HEK293 (cell line): ENCODE data around the gene CACNA2D3.

ENCODE experiments used
- CTCF ChIA-PET: fragments of 350-600 bp; formaldehyde crosslinking; extraction: SDS; loops from one replicate; lab custom pipeline; 2021; ENCODE audit warnings: antibody characterized with exemption; lab: Yijun Ruan, JAX
- POLR2A ChIA-PET: fragments of 300-600 bp; formaldehyde crosslinking; extraction: SDS; loops from one replicate; lab custom pipeline; 2020; ENCODE audit warnings: antibody characterized with exemption, inconsistent platforms; lab: Yijun Ruan, JAX
- H3K27ac ChIP-seq: fragments of 200-500 bp; sonication (Bioruptor generic); 2 replicates; pipeline ENCODE4 v1.5.1; 2014; ENCODE audit warnings: low read depth, low read length, control low read depth, inconsistent platforms; ENCODE audit errors: extremely low read depth
- H3K36me3 ChIP-seq, 2 experiments: fragments of 200-500 bp in 1 of 2; sonication (Bioruptor generic) in 1 of 2; 1 replicate in 1 of 2; 2 replicates in 1 of 2; pipeline ENCODE4 v1.5.1; 2014 to 2017; ENCODE audit warnings: inconsistent platforms in 2 of 2, low read length in 2 of 2; ENCODE audit not compliant: control insufficient read depth in 2 of 2, insufficient read depth in 1 of 2
- H3K4me1 ChIP-seq: fragments of 200-500 bp; sonication (Bioruptor generic); 2 replicates; pipeline ENCODE4 v1.5.1; 2014; ENCODE audit warnings: mild to moderate bottlenecking, low read length, inconsistent platforms; ENCODE audit not compliant: control insufficient read depth, insufficient read depth
- H3K4me3 ChIP-seq: 2 replicates; pipeline ENCODE4 v1.5.1; 2011; ENCODE audit warnings: low read depth, mild to moderate bottlenecking, control low read depth, low read length, moderate library complexity
- H3K9me3 ChIP-seq: fragments of 200-500 bp; sonication (Bioruptor generic); 2 replicates; pipeline ENCODE4 v1.5.1; 2014; ENCODE audit warnings: low read depth, low read length, inconsistent platforms; ENCODE audit not compliant: control insufficient read depth, insufficient read depth
- BCL11A ChIP-seq: fragments of 450-650 bp; formaldehyde crosslinking; IDR thresholded peaks from 2 replicates; pipeline ENCODE4 v1.5.1; 2016; ENCODE audit warnings: low read depth, missing biosample characterization, missing genetic modification characterization
- BCL11B ChIP-seq: fragments of 450-650 bp; formaldehyde crosslinking; IDR thresholded peaks from 2 replicates; pipeline ENCODE4 v1.5.1; 2016; ENCODE audit warnings: low read depth, missing biosample characterization, missing genetic modification characterization
- HOXA7 ChIP-seq: sonication (generic); formaldehyde crosslinking; IDR thresholded peaks from 2 replicates; pipeline ENCODE4 v1.8.1; 2022; ENCODE audit warnings: missing genetic modification reagents, borderline replicate concordance
- HOXC10 ChIP-seq: sonication (generic); formaldehyde crosslinking; IDR thresholded peaks from 2 replicates; pipeline ENCODE4 v1.8.1; 2023; ENCODE audit warnings: mild to moderate bottlenecking, missing genetic modification reagents
- KLF9 ChIP-seq: fragments of 450-650 bp; formaldehyde crosslinking; IDR thresholded peaks from 2 replicates; pipeline ENCODE4 v1.5.1; 2016; ENCODE audit warnings: missing biosample characterization, missing genetic modification characterization, low read depth
- OVOL3 ChIP-seq: fragments of 450-650 bp; formaldehyde crosslinking; IDR thresholded peaks from 2 replicates; pipeline ENCODE4 v1.5.1; 2016; ENCODE audit warnings: missing biosample characterization, missing genetic modification characterization
- PRDM10 ChIP-seq: fragments of 450-650 bp; formaldehyde crosslinking; IDR thresholded peaks from 2 replicates; pipeline ENCODE4 v1.5.1; 2016; ENCODE audit warnings: missing biosample characterization, missing genetic modification characterization
- SETDB1 ChIP-seq: IDR thresholded peaks from one replicate; pipeline ENCODE4 v1.6.1; 2017; ENCODE audit warnings: mild to moderate bottlenecking, low read length, moderate library complexity, mixed read lengths; ENCODE audit not compliant: insufficient read length
- TRIM28 ChIP-seq: IDR thresholded peaks from 2 replicates; pipeline ENCODE4 v1.6.1; 2011; ENCODE audit warnings: low read length, control low read depth, borderline replicate concordance
- ZNF140 ChIP-seq: fragments of 450-650 bp; formaldehyde crosslinking; IDR thresholded peaks from 2 replicates; pipeline ENCODE4 v1.5.1; 2016; ENCODE audit warnings: missing biosample characterization, missing genetic modification characterization
- ZNF155 ChIP-seq: fragments of 450-650 bp; formaldehyde crosslinking; IDR thresholded peaks from 2 replicates; pipeline ENCODE4 v1.5.1; 2016; ENCODE audit warnings: missing biosample characterization, missing genetic modification characterization
- ZNF214 ChIP-seq: fragments of 450-650 bp; formaldehyde crosslinking; IDR thresholded peaks from 2 replicates; pipeline ENCODE4 v1.5.1; 2017; ENCODE audit warnings: missing biosample characterization, mild to moderate bottlenecking, missing genetic modification characterization, borderline replicate concordance
- ZNF274 ChIP-seq, 2 experiments: fragments of 200-500 bp in 1 of 2; fragments of 450-650 bp in 1 of 2; sonication (Bioruptor generic) in 1 of 2; formaldehyde crosslinking in 1 of 2; IDR thresholded peaks; 2 replicates each; pipeline versions ENCODE4 v1.5.1 to v1.6.1; 2014 to 2016; ENCODE audit warnings: borderline replicate concordance in 1 of 2, inconsistent platforms in 1 of 2, low read length in 1 of 2, missing biosample characterization in 1 of 2, missing genetic modification characterization in 1 of 2
- ZNF280C ChIP-seq: fragments of 450-650 bp; formaldehyde crosslinking; IDR thresholded peaks from 2 replicates; pipeline ENCODE4 v1.5.1; 2016; ENCODE audit warnings: missing biosample characterization, missing genetic modification characterization
- ZNF433 ChIP-seq: fragments of 450-650 bp; formaldehyde crosslinking; IDR thresholded peaks from 2 replicates; pipeline ENCODE4 v1.5.1; 2016; ENCODE audit warnings: missing biosample characterization, missing genetic modification characterization, low read depth
- ZNF473 ChIP-seq: fragments of 450-650 bp; formaldehyde crosslinking; IDR thresholded peaks from 2 replicates; pipeline ENCODE4 v1.5.1; 2017; ENCODE audit warnings: missing biosample characterization, missing genetic modification characterization
- ZNF510 ChIP-seq: fragments of 450-650 bp; formaldehyde crosslinking; IDR thresholded peaks from 2 replicates; pipeline ENCODE4 v1.5.1; 2018; ENCODE audit warnings: mild to moderate bottlenecking, missing genetic modification characterization, missing biosample characterization; ENCODE audit not compliant: insufficient replicate concordance
- ZNF549 ChIP-seq: fragments of 450-650 bp; IDR thresholded peaks from 2 replicates; pipeline ENCODE4 v1.5.1; 2018; ENCODE audit warnings: missing biosample characterization, missing genetic modification characterization, mild to moderate bottlenecking, inconsistent platforms, moderate library complexity
- ZNF626 ChIP-seq: fragments of 450-650 bp; sonication (Bioruptor Pico); formaldehyde crosslinking; IDR thresholded peaks from 2 replicates; pipeline ENCODE4 v1.5.1; 2018; ENCODE audit warnings: missing biosample characterization, missing genetic modification characterization, inconsistent platforms
- ZNF76 ChIP-seq: fragments of 450-650 bp; formaldehyde crosslinking; IDR thresholded peaks from 2 replicates; pipeline ENCODE4; 2016; ENCODE audit warnings: low read depth, missing biosample characterization, missing genetic modification characterization, borderline replicate concordance
- TF ChIP-seq, protein P1 (sequence below): fragments of 450-650 bp; formaldehyde crosslinking; IDR thresholded peaks from 2 replicates; pipeline ENCODE4 v1.5.1; 2016; ENCODE audit warnings: missing biosample characterization, missing genetic modification characterization, borderline replicate concordance
- TF ChIP-seq, protein P2 (sequence below): fragments of 450-650 bp; formaldehyde crosslinking; IDR thresholded peaks from 2 replicates; pipeline ENCODE4 v1.5.1; 2016; ENCODE audit warnings: missing biosample characterization, missing genetic modification characterization
- TF ChIP-seq, protein P3 (sequence below): fragments of 450-650 bp; formaldehyde crosslinking; IDR thresholded peaks from 2 replicates; pipeline ENCODE4 v1.5.1; 2016; ENCODE audit warnings: missing biosample characterization, missing genetic modification characterization

Gene CACNA2D3

GRCh38 chr3:54193093-54193492, 70.7 kb downstream of the CACNA2D3 start:
- CTCF ChIA-PET = no interaction called here
- Histone ChIP-seq H3K36me3 (no peaks in the 10 kb centered on the region), H3K4me1 (no peaks in the 10 kb centered on the region), H3K9me3 (no peaks in the 10 kb centered on the region), H3K4me3 (no peak overlapping the region), H3K27ac (no peak overlapping the region)
- POLR2A ChIA-PET = no interaction called here
- TF ChIP-seq ZNF280C (tag by site-specific recombination) (no peak), ZNF510 (tag by site-specific recombination) (no peak), ZNF155 (no peak), ZNF473 (no peak), ZNF140 (tag by site-specific recombination) (no peak), SETDB1 (no peak), TRIM28 (no peak)
- TF ChIP-seq, protein P1, sequence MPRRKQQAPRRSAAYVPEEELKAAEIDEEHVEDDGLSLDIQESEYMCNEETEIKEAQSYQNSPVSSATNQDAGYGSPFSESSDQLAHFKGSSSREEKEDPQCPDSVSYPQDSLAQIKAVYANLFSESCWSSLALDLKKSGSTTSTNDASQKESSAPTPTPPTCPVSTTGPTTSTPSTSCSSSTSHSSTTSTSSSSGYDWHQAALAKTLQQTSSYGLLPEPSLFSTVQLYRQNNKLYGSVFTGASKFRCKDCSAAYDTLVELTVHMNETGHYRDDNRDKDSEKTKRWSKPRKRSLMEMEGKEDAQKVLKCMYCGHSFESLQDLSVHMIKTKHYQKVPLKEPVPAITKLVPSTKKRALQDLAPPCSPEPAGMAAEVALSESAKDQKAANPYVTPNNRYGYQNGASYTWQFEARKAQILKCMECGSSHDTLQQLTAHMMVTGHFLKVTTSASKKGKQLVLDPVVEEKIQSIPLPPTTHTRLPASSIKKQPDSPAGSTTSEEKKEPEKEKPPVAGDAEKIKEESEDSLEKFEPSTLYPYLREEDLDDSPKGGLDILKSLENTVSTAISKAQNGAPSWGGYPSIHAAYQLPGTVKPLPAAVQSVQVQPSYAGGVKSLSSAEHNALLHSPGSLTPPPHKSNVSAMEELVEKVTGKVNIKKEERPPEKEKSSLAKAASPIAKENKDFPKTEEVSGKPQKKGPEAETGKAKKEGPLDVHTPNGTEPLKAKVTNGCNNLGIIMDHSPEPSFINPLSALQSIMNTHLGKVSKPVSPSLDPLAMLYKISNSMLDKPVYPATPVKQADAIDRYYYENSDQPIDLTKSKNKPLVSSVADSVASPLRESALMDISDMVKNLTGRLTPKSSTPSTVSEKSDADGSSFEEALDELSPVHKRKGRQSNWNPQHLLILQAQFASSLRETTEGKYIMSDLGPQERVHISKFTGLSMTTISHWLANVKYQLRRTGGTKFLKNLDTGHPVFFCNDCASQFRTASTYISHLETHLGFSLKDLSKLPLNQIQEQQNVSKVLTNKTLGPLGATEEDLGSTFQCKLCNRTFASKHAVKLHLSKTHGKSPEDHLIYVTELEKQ = no peak

DNA sequence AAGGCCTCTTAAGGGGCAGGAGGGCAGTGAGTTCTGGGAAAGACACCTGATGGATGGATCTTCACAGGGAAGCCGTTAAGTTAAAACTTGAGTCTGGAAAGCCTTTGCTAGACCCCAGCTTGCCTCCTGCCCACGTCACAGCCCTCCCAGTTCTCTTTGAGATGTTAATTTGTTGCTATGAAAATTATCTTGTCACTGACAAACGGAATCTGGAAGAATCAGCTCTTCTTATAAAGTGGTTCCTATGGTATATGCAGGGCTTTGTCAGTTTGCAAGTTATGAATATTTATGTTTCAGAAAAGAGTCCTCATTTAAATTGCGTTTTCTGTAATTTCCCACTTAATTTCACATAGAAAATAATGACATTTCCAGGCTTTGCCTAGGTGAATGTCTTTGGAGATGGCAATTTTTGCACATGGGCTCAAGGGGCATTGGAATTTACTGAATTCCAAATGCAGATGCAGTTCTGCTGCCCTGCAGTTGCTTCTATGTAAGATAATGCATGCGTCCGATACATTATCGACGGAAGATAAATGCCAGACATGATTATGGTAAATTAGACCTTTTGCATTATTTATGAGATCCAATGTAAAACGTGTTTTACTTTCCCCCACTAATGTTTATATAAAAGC, 74.1 kb downstream of the CACNA2D3 start:
- no peaks in the 10 kb centered on the region for H3K9me3 ChIP-seq
- CTCF ChIA-PET = no interaction called here
- H3K4me3 ChIP-seq = no peak overlapping the region
- no peaks in the 10 kb centered on the region for H3K4me1 ChIP-seq
- POLR2A ChIA-PET = no interaction called here
- H3K36me3 ChIP-seq = no peaks in the 10 kb centered on the region
- no peak overlapping the region for H3K27ac ChIP-seq
- TF ChIP-seq KLF9 (tag by site-specific recombination) (no peak), ZNF626 (no peak), ZNF76 (tag by site-specific recombination) (no peak), OVOL3 (tag by site-specific recombination) (no peak), PRDM10 (no peak), BCL11A (tag by site-specific recombination) (no peak), ZNF549 (tag by site-specific recombination) (no peak), HOXA7 (CRISPR knock-in tag) (no peak), BCL11B (tag by site-specific recombination) (no peak), HOXC10 (CRISPR knock-in tag) (no peak), SETDB1 (no peak), ZNF214 (tag by site-specific recombination) (no peak), ZNF433 (tag by site-specific recombination) (no peak), ZNF274 (IDR thresholded peaks at IDR 0.05; ENCODE audit: low read length) (no peak), ZNF274 (tag by site-specific recombination; IDR thresholded peaks at IDR 0.05; ENCODE audit: borderline replicate concordance) (no peak)
- TF ChIP-seq, protein P2, sequence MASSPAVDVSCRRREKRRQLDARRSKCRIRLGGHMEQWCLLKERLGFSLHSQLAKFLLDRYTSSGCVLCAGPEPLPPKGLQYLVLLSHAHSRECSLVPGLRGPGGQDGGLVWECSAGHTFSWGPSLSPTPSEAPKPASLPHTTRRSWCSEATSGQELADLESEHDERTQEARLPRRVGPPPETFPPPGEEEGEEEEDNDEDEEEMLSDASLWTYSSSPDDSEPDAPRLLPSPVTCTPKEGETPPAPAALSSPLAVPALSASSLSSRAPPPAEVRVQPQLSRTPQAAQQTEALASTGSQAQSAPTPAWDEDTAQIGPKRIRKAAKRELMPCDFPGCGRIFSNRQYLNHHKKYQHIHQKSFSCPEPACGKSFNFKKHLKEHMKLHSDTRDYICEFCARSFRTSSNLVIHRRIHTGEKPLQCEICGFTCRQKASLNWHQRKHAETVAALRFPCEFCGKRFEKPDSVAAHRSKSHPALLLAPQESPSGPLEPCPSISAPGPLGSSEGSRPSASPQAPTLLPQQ (tag by site-specific recombination) = no peak
- TF ChIP-seq, protein P3, sequence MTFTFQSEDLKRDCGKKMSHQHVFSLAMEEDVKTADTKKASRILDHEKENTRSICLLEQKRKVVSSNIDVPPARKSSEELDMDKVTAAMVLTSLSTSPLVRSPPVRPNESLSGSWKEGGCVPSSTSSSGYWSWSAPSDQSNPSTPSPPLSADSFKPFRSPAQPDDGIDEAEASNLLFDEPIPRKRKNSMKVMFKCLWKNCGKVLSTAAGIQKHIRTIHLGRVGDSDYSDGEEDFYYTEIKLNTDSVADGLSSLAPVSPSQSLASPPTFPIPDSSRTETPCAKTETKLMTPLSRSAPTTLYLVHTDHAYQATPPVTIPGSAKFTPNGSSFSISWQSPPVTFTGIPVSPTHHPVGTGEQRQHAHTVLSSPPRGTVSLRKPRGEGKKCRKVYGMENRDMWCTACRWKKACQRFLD (tag by site-specific recombination) = no peak
